AG04449 (cell line): ENCODE data around the gene LGR5.

Source experiments
- CTCF ChIA-PET: fragments of 350-600 bp; formaldehyde crosslinking; extraction: SDS; loops from one replicate; lab custom pipeline; 2021; ENCODE audit warnings: antibody characterized with exemption; lab: Yijun Ruan, JAX
- POLR2A ChIA-PET: fragments of 400-600, 350-600 bp; formaldehyde crosslinking; extraction: SDS; loops from one replicate; lab custom pipeline; 2020; ENCODE audit warnings: antibody characterized with exemption, inconsistent platforms; lab: Yijun Ruan, JAX
- DNase-seq: peaks from one replicate; pipeline ENCODE4 v3.0.0-alpha.2; 2010; ENCODE audit warnings: low read depth, low spot score
- H3K4me3 ChIP-seq: 2 replicates; pipeline ENCODE4 v1.5.1; 2011; ENCODE audit warnings: low read depth, mild to moderate bottlenecking, control low read depth, low read length
- TF ChIP-seq, protein P1 (sequence below): IDR thresholded peaks from one replicate; pipeline ENCODE4 v1.5.1; 2011; ENCODE audit warnings: mild to moderate bottlenecking, moderate library complexity, low read length, control low read depth, inconsistent platforms; ENCODE audit not compliant: insufficient read depth; ENCODE audit errors: missing control alignments

Gene LGR5

DNA sequence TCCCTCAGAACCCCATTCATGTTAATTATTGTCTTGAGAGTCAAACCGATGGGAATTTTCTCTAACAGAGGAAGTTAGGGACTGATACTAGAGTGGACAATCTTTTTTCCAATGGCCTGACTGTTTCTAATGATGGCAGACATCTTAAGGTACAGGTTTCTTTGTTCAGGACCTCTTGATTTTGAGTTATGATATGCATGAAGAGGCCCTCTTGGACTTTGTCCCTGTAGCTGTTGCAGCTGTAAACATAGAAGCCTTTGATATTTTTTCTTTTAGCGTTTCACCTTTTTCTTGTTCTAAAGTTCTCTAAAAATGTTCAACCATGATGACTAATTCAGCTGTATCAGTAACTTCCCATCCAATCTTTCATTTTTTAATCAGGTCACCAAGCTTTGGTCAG lies 53.0 kb downstream of the LGR5 start:
- POLR2A ChIA-PET = no interaction called here
- DNase-seq = no peak
- H3K4me3 ChIP-seq = no peak overlapping the region
- TF ChIP-seq, protein P1, sequence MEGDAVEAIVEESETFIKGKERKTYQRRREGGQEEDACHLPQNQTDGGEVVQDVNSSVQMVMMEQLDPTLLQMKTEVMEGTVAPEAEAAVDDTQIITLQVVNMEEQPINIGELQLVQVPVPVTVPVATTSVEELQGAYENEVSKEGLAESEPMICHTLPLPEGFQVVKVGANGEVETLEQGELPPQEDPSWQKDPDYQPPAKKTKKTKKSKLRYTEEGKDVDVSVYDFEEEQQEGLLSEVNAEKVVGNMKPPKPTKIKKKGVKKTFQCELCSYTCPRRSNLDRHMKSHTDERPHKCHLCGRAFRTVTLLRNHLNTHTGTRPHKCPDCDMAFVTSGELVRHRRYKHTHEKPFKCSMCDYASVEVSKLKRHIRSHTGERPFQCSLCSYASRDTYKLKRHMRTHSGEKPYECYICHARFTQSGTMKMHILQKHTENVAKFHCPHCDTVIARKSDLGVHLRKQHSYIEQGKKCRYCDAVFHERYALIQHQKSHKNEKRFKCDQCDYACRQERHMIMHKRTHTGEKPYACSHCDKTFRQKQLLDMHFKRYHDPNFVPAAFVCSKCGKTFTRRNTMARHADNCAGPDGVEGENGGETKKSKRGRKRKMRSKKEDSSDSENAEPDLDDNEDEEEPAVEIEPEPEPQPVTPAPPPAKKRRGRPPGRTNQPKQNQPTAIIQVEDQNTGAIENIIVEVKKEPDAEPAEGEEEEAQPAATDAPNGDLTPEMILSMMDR = no peak
- CTCF ChIA-PET = no interaction called here

DNA sequence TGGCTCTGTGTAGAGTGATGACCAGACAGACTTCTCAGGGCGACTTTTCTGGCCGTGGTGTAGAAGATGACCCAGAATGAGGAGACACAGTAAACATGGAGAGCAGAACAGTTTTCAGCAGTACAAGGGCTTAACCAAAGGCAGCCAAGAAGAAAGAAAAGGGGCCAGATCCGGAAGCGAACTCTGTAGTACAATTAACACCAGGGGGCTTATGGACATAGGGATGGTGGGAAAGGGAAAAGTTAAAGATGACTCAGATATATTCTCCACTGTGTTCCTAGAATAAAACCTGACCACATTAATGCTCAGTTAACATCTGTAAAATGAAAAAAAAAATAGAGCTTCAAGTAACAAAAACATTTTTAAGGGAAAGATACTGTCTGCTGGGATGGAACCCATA lies 60.2 kb downstream of the LGR5 start:
- H3K4me3 ChIP-seq = no peak overlapping the region
- TF ChIP-seq, protein P1 = no peak
- POLR2A ChIA-PET = no interaction called here
- CTCF ChIA-PET = interaction anchor here (0.6 kb wide), 1 partner anchor 12 kb away, joined by 3 read pairs; no protein-coding TSS in a partner anchor
- no peak for DNase-seq

DNA sequence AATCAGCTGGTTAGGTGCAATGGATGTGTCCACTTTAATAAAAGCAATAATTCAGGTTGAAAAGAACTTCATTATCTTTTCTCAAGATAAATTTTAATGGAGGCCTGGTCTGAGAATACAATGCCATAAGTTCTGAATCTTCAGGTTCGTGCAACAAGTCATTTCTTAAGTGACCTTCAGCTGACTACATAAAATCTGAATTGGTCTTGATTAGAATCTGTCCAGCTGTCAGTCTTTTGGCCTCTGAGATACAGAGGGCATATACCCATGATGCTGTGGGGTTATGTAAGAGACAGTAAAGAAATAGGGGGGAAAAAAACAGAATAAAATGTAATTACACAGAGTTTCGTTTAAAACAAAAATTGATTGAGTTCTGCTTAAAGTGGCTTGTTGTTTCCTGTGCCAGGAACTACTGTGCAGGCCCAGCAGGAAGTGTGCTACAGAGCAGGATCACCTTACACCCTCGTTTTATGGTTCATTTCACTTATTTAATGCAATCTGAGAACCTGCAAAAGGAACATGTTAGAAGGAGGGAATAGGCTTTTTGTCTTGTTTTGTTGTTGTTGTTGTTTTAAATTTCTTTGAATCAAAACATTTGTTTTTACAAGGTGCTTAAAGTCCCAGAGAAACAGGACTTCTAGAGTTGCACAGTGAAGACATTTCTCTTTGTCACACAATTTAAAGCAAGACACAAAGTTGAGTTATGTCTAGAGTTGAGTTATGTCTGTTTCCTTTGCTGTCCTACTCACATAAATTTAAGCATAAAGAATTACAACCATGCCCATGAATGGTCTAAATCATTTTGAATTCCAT lies 64.2 kb downstream of the LGR5 start:
- DNase-seq = no peak
- POLR2A ChIA-PET = no interaction called here
- no peak overlapping the region for H3K4me3 ChIP-seq
- CTCF ChIA-PET = no interaction called here
- TF ChIP-seq, protein P1 = no peak

DNA sequence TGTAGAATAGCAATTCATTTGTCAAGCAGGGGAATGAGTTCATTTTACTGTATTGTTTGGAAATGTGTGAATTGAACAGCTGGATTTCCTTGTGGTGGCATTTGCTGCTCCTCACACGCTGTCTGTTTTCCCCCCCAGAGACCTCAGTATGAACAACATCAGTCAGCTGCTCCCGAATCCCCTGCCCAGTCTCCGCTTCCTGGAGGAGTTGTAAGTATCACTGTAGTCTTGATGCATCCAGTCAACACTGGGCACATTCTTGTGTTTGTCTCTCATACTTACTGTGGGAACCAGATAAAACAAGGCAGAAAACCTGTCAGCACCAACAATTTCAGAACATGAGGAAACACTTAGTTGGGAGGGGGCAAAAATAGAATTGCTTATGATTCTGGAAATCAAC lies 64.9 kb downstream of the LGR5 start:
- DNase-seq = no peak
- ChIA-PET CTCF (no interaction called here), POLR2A (no interaction called here)
- no peak overlapping the region for H3K4me3 ChIP-seq
- TF ChIP-seq, protein P1 = no peak

DNA sequence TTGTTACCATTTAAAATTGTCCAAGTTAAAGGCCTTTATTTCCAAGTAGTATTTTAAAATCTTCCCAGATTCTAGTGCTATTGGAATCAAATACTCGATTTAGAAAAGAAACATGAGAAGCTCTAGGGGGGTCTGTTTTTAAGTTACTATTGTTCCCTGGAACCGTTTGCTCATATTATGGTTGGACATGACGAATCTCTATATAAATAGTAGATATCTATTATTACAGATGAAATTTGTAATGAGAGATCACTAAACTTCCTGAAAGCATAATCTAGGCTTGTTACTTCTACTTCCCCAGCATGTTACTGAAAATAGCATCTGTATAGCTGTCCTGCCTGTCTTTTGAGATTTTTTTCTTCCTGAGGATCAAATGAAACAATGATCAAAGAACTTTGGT lies 70.1 kb downstream of the LGR5 start:
- POLR2A ChIA-PET = no interaction called here
- H3K4me3 ChIP-seq = no peak overlapping the region
- TF ChIP-seq, protein P1 = no peak
- CTCF ChIA-PET = no interaction called here
- DNase-seq = no peak

DNA sequence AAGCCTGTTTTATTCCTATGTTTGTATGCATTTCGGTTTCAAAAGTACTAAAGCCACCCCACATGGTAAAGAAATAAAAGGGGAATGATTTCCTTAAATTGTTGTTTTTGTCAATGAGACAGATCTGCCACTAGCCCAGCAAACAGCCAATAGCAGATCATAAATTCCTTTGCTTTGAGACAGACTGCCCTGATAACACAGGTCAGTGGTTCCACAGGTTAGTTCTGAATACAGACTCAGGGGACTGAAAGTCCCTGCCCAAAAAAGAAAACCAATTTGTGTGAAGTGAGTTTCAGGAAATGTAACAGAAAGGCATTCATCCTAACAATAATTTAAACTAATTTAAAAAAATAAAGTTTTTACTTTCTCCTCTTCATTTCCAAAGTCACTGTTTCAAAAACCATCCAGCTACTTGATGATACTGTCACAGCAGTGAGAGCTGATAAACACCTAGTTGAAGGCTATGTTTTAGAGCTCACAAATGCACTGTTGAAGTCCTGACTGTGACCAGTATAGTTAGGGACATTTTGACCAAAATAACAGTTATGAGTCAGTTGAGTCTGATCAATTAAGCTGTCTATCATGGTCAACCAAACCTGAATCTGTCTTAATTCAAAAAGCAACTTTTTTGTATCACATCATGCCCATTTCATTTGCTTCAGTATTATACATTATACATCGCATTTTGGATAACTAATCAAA lies 77.7 kb downstream of the LGR5 start:
- no peak for DNase-seq
- H3K4me3 ChIP-seq = no peak overlapping the region
- ChIA-PET CTCF (no interaction called here), POLR2A (no interaction called here)
- TF ChIP-seq, protein P1 = no peak
